ENCODE measurements around the gene KIF27. TPM values are rescaled to one million over a fixed set of nuclear protein-coding genes. Genes with fewer than 3 reads are reported as not detected.
A peak's percentile ranks its signal among the peaks of the same experiment; 100 is the strongest.
"Not testable (repeated sequence)": the region's sequence is repeated elsewhere in the genome, so short reads cannot be mapped to it uniquely, and the experiment has no call there.

KIF27 gene
- total and polyA plus RNA-seq, 10 of the 15 experiments (the other 5 are each of a cell fraction or from before 2014, with no cell fraction given) = 0.64 to 3.3 (median 1.3) TPM

DNA sequence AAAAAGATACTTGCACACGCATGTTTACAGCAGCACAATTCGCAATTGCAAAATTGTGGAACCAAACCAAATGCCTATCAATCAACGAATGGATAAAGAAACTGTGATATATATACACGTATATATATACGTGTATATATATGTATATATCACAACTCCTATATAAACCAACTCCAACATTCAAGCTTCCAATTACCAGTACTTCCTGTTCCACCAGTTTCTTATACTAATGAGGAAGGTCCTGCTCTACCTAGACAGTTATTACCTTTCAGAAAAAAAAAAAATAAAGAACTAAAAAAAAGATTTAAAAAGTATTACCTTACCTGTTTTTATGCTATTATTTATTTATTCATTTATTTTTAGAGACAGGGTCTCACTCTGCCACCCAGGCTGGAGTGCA, 20.6 kb downstream of the KIF27 start:
- DNase-seq (ENCODE audit: low read depth, low spot score); ATAC-seq; H3K27me3 ChIP-seq (replicated peaks in 1 of 2; ENCODE audit: control insufficient read depth in 2 of 2, insufficient read depth in 2 of 2, low read length in 1 of 2); H3K4me3 ChIP-seq; RAD21 ChIA-PET (ENCODE audit: unreplicated experiment); BruUV-seq (replicated peaks); H4K20me1 ChIP-seq (ENCODE audit: control insufficient read depth, insufficient read depth); H3K9ac ChIP-seq (ENCODE audit: control insufficient read depth, insufficient read depth, low read length); H3K4me2 ChIP-seq (ENCODE audit: control insufficient read depth, insufficient read depth); POLR2A ChIA-PET; H3K36me3 ChIP-seq (ENCODE audit: control insufficient read depth in 2 of 2, insufficient read depth in 2 of 2, low read length in 1 of 2); H3K79me2 ChIP-seq (ENCODE audit: control insufficient read depth, insufficient read depth, low read length); H3K4me1 ChIP-seq (ENCODE audit: control insufficient read depth, insufficient read depth, low read length); H3K27ac ChIP-seq (ENCODE audit: control insufficient read depth, insufficient read depth); FAIRE-seq; H2AFZ ChIP-seq (ENCODE audit: control insufficient read depth, low read depth, low read length); SMC1A ChIA-PET (ENCODE audit: uncharacterized antibody, unreplicated experiment); H3K9me3 ChIP-seq (replicated peaks; ENCODE audit: control insufficient read depth, insufficient read depth, low read length); in situ Hi-C loops (cut with MboI); intact Hi-C loops (cut with micrococcal nuclease; ENCODE audit: unreplicated experiment); CTCF ChIA-PET: not testable (repeated sequence)
- 90% methylated on average over 5 of the region's 5 CpGs for WGBS (ENCODE audit: insufficient coverage, insufficient replicate concordance, low lambda C conversion rate, missing lambda C conversion rate)

GRCh38 chr9:83894301-83894700, 26.9 kb downstream of the KIF27 start:
- POLR2A ChIA-PET = not testable (repeated sequence)
- peak; percentile 88 for FAIRE-seq
- WGBS (ENCODE audit: insufficient coverage, insufficient replicate concordance, low lambda C conversion rate, missing lambda C conversion rate) = 100% methylated on average over 2 of the region's 2 CpGs

GRCh38 chr9:83886498-83886897, 34.7 kb downstream of the KIF27 start:
- H4K20me1 ChIP-seq (ENCODE audit: control insufficient read depth, insufficient read depth); H3K4me3 ChIP-seq; H2AFZ ChIP-seq (ENCODE audit: control insufficient read depth, low read depth, low read length); H3K27me3 ChIP-seq (replicated peaks in 1 of 2; ENCODE audit: control insufficient read depth in 2 of 2, insufficient read depth in 2 of 2, low read length in 1 of 2); POLR2A ChIA-PET; intact Hi-C loops (cut with micrococcal nuclease; ENCODE audit: unreplicated experiment); DNase-seq (ENCODE audit: low read depth, low spot score); BruUV-seq (replicated peaks); H3K4me1 ChIP-seq (ENCODE audit: control insufficient read depth, insufficient read depth, low read length); H3K79me2 ChIP-seq (ENCODE audit: control insufficient read depth, insufficient read depth, low read length); RAD21 ChIA-PET (ENCODE audit: unreplicated experiment); H3K36me3 ChIP-seq (ENCODE audit: control insufficient read depth in 2 of 2, insufficient read depth in 2 of 2, low read length in 1 of 2); H3K9ac ChIP-seq (ENCODE audit: control insufficient read depth, insufficient read depth, low read length); H3K4me2 ChIP-seq (ENCODE audit: control insufficient read depth, insufficient read depth); H3K27ac ChIP-seq (ENCODE audit: control insufficient read depth, insufficient read depth); H3K9me3 ChIP-seq (replicated peaks; ENCODE audit: control insufficient read depth, insufficient read depth, low read length); ATAC-seq: not testable (repeated sequence)
- peak; percentile 54 for FAIRE-seq
- ChIA-PET SMC1A (ENCODE audit: uncharacterized antibody, unreplicated experiment) (interaction anchor here (1.4 kb wide), 1 partner anchor 1955 kb away, joined by 3 read pairs; no protein-coding TSS in a partner anchor), CTCF (interaction anchor here (1.5 kb wide), 1 partner anchor 1955 kb away, joined by 4 read pairs; no protein-coding TSS in a partner anchor)
- in situ Hi-C loops (cut with MboI) = loop anchor here (5.0 kb wide), 1 partner anchor 1956 kb away; no protein-coding TSS in a partner anchor
- WGBS (ENCODE audit: insufficient coverage, insufficient replicate concordance, low lambda C conversion rate, missing lambda C conversion rate) = 97% methylated on average over 2 of the region's 2 CpGs

More at GRCh38 chr9:83894301-83894700, 26.9 kb downstream of the KIF27 start:
- H3K4me2 ChIP-seq (ENCODE audit: control insufficient read depth, insufficient read depth); H3K79me2 ChIP-seq (ENCODE audit: control insufficient read depth, insufficient read depth, low read length); H3K4me1 ChIP-seq (ENCODE audit: control insufficient read depth, insufficient read depth, low read length); H3K9ac ChIP-seq (ENCODE audit: control insufficient read depth, insufficient read depth, low read length); intact Hi-C loops (cut with micrococcal nuclease; ENCODE audit: unreplicated experiment); CTCF ChIA-PET; H2AFZ ChIP-seq (ENCODE audit: control insufficient read depth, low read depth, low read length); SMC1A ChIA-PET (ENCODE audit: uncharacterized antibody, unreplicated experiment); DNase-seq (ENCODE audit: low read depth, low spot score); H3K9me3 ChIP-seq (replicated peaks; ENCODE audit: control insufficient read depth, insufficient read depth, low read length); H3K4me3 ChIP-seq; BruUV-seq (replicated peaks); RAD21 ChIA-PET (ENCODE audit: unreplicated experiment); H3K27me3 ChIP-seq (replicated peaks in 1 of 2; ENCODE audit: control insufficient read depth in 2 of 2, insufficient read depth in 2 of 2, low read length in 1 of 2); in situ Hi-C loops (cut with MboI); H3K27ac ChIP-seq (ENCODE audit: control insufficient read depth, insufficient read depth); H4K20me1 ChIP-seq (ENCODE audit: control insufficient read depth, insufficient read depth); ATAC-seq; H3K36me3 ChIP-seq (ENCODE audit: control insufficient read depth in 2 of 2, insufficient read depth in 2 of 2, low read length in 1 of 2): not testable (repeated sequence)

- RAD21 ChIA-PET (ENCODE audit: unreplicated experiment); H4K20me1 ChIP-seq (ENCODE audit: control insufficient read depth, insufficient read depth); BruUV-seq (replicated peaks); DNase-seq (ENCODE audit: low read depth, low spot score); H3K4me2 ChIP-seq (ENCODE audit: control insufficient read depth, insufficient read depth); H3K27me3 ChIP-seq (replicated peaks in 1 of 2; ENCODE audit: control insufficient read depth in 2 of 2, insufficient read depth in 2 of 2, low read length in 1 of 2); intact Hi-C loops (cut with micrococcal nuclease; ENCODE audit: unreplicated experiment); POLR2A ChIA-PET; H3K9me3 ChIP-seq (replicated peaks; ENCODE audit: control insufficient read depth, insufficient read depth, low read length); ATAC-seq; H3K9ac ChIP-seq (ENCODE audit: control insufficient read depth, insufficient read depth, low read length); FAIRE-seq; H2AFZ ChIP-seq (ENCODE audit: control insufficient read depth, low read depth, low read length); H3K27ac ChIP-seq (ENCODE audit: control insufficient read depth, insufficient read depth); H3K4me3 ChIP-seq; H3K4me1 ChIP-seq (ENCODE audit: control insufficient read depth, insufficient read depth, low read length); H3K79me2 ChIP-seq (ENCODE audit: control insufficient read depth, insufficient read depth, low read length); H3K36me3 ChIP-seq (ENCODE audit: control insufficient read depth in 2 of 2, insufficient read depth in 2 of 2, low read length in 1 of 2): not testable (repeated sequence)
- WGBS (ENCODE audit: insufficient coverage, insufficient replicate concordance, low lambda C conversion rate, missing lambda C conversion rate) = 88% methylated on average over 3 of the region's 3 CpGs
- ChIA-PET CTCF (interaction anchor here (1.1 kb wide), 1 partner anchor 265 kb away, joined by 3 read pairs; no protein-coding TSS in a partner anchor), SMC1A (ENCODE audit: uncharacterized antibody, unreplicated experiment) (interaction anchor here (1.4 kb wide), 1 partner anchor 1955 kb away, joined by 3 read pairs; no protein-coding TSS in a partner anchor)
- in situ Hi-C loops (cut with MboI) = loop anchor here (5.0 kb wide), 1 partner anchor 1957 kb away; no protein-coding TSS in a partner anchor
Observed at GRCh38 chr9:83885559-83886240, 35.5 kb downstream of the KIF27 start.

Data from GM12878 (cell line).